ENCODE data around the gene TMUB1.

The TMUB1 gene

DNA sequence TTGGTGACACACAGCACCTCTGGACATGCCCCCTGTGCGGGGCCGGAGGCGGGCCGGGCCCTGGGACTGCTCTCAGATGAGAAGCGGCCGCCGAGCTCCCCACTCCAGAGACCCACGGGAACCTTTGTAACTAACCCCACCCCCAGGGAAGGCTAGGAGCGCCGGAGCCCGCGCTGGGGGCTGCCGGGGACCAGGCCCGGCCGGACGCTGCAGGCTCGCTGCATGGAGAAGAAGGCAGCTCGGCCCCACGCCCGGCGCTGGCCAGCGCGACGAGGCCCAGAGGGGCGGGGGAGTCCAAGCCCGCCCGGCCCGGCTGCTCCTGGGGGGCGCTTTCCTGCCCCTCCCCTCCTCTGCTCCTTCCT lies 39.5 kb upstream of the TMUB1 start:
- Histone ChIP-seq H3K4me3 (ENCODE audit: low read depth, low read length) (no peak overlapping the region), H3K9me3 (no peaks in the 10 kb centered on the region), H3K4me1 (no peaks in the 10 kb centered on the region), H3K36me3 (peaks cover 73% of the 10 kb centered on the region), H3K27me3 (no peaks in the 10 kb centered on the region)
- no peak for DNase-seq
- TF ChIP-seq, protein P1, sequence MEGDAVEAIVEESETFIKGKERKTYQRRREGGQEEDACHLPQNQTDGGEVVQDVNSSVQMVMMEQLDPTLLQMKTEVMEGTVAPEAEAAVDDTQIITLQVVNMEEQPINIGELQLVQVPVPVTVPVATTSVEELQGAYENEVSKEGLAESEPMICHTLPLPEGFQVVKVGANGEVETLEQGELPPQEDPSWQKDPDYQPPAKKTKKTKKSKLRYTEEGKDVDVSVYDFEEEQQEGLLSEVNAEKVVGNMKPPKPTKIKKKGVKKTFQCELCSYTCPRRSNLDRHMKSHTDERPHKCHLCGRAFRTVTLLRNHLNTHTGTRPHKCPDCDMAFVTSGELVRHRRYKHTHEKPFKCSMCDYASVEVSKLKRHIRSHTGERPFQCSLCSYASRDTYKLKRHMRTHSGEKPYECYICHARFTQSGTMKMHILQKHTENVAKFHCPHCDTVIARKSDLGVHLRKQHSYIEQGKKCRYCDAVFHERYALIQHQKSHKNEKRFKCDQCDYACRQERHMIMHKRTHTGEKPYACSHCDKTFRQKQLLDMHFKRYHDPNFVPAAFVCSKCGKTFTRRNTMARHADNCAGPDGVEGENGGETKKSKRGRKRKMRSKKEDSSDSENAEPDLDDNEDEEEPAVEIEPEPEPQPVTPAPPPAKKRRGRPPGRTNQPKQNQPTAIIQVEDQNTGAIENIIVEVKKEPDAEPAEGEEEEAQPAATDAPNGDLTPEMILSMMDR (IDR thresholded peaks at IDR 0.05; ENCODE audit: low read depth, low read length), result no peak

DNA sequence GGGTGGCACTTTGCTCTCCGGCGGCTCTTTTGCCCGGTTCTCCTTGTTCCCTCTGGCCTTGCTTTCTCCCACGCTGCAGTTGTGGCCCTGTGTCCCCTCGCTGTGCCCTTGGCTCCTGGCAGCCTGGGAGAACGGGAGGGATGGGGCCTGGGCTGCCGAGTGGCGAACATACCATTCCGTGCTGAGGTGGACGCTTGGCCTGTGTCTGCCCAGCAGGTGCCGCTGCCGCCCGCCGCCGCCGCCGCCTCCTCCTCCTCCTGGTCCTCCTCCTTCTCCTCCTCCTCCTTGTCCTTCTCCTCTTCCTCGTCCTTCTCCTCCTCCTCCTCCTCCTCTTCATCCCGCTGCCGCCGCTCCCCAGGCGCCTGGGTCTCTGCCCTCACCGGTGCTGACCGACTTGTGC lies 39.0 kb upstream of the TMUB1 start:
- Histone ChIP-seq H3K9me3 (no peaks in the 10 kb centered on the region), H3K27me3 (no peaks in the 10 kb centered on the region), H3K36me3 (peaks cover 75% of the 10 kb centered on the region), H3K4me3 (ENCODE audit: low read depth, low read length) (no peak overlapping the region), H3K4me1 (no peaks in the 10 kb centered on the region)
- TF ChIP-seq, protein P1 (IDR thresholded peaks at IDR 0.05; ENCODE audit: low read depth, low read length), result no peak
- DNase-seq, result no peak

DNA sequence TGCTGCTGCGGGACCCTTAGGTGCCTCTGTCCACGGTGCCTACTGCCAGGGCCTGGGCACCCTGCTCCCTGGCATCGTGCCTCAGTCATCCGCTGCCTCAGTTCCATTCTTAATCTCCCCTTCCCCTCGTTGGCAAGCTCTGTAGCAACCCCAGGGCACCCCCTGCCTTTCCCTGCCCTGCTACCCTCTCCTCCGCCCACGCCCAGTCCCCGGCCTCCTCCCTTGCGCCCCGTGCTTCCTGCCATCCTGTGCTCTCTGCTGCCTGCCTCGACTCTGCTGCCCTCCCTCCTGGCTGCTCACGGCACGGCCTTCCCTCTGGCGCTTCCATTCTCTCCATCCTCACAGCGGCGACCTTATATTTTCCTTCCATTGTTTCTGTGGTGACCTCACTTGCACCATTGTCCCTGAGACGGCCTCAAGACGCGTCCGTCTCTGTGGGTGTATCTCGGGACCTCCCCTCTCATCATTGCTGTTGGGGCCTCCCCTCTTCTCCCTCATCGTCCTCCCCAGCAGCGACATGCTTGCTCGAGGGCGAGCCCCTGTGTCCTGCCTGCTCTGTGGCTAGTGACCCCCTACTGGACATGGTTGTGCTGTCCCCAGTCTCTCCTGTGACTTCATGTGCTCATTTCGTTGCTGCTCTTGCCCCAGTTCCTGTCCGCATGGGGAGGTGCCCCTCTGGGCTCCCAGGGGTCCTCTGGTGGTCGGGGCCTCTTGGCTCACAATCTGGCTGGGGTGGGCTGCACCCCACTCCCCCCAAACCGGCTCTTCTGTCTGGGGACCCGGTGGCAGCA lies 38.3 kb upstream of the TMUB1 start:
- H3K36me3 ChIP-seq, result peaks cover 77% of the 10 kb centered on the region
- H3K4me3 ChIP-seq (ENCODE audit: low read depth, low read length), result no peak overlapping the region
- no peaks in the 10 kb centered on the region for H3K4me1 ChIP-seq
- H3K27me3 ChIP-seq, result no peaks in the 10 kb centered on the region
- no peaks in the 10 kb centered on the region for H3K9me3 ChIP-seq
- no peak for DNase-seq
- TF ChIP-seq, protein P1 (IDR thresholded peaks at IDR 0.05; ENCODE audit: low read depth, low read length), result no peak

DNA sequence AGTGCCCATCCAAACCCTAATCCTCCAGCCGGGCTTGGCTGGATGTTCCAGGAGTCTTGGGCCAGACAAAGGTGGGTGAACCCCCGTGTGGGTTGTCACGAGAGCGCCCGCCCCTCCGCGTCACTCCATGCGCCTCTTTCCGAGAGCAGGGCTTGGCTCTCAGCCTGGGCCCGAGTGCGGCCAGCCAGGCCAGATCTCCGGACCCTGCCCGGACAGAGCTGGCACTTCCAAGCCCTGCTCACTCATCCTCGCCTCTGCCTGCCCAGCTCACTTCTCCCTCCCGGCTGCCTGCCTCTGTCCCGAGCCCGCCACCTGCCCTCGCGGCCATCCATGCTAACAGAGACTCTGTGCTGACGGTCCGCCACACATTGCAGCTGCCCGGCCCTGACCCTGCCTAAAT lies 37.6 kb upstream of the TMUB1 start:
- peaks cover 77% of the 10 kb centered on the region for H3K36me3 ChIP-seq
- TF ChIP-seq, protein P1 (IDR thresholded peaks at IDR 0.05; ENCODE audit: low read depth, low read length), result no peak
- H3K4me3 ChIP-seq (ENCODE audit: low read depth, low read length), result no peak overlapping the region
- H3K4me1 ChIP-seq, result no peaks in the 10 kb centered on the region
- no peak for DNase-seq
- H3K27me3 ChIP-seq, result no peaks in the 10 kb centered on the region
- H3K9me3 ChIP-seq, result no peaks in the 10 kb centered on the region

DNA sequence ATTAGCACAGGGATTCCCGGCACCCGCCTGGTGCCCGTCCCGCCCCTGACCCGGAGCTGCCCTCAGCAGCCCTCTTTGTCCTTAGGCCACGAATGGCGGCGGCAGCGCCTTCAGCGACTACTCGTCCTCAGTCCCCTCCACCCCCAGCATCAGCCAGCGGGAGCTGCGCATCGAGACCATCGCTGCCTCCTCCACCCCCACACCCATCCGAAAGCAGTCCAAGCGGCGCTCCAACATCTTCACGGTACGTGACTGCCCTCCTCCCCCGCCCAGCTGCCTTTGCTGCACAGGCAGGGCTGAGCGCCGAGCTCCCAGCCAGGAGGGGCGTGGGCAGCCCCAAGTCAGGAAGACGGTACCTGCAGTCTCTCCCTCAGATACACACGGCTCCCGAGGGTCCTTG lies 36.6 kb upstream of the TMUB1 start:
- no peaks in the 10 kb centered on the region for H3K9me3 ChIP-seq
- H3K27me3 ChIP-seq, result no peaks in the 10 kb centered on the region
- H3K4me1 ChIP-seq, result no peaks in the 10 kb centered on the region
- TF ChIP-seq, protein P1 (IDR thresholded peaks at IDR 0.05; ENCODE audit: low read depth, low read length), result no peak
- no peak overlapping the region for H3K4me3 ChIP-seq (ENCODE audit: low read depth, low read length)
- peaks cover 72% of the 10 kb centered on the region for H3K36me3 ChIP-seq
- DNase-seq, result no peak

DNA sequence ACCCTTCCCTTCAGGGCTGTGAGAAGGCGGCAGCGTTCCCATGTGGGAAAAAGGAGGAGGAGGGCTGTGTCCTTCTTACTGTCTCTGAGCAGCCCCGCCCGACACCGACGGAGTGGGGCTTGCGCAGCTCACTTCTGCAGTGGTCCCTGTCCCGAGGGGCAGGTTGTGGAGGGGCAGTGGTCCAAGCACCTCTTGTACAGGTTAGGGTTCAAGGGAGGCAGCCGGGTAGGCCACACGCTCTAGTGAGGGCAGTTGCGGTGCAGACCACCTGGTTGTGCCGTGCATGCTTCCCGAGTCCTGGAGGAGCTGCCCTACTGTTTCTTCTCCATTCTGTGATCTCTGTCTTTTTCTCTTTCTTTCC lies 35.7 kb upstream of the TMUB1 start:
- Histone ChIP-seq H3K9me3 (no peaks in the 10 kb centered on the region), H3K4me1 (peaks cover 3% of the 10 kb centered on the region), H3K27me3 (no peaks in the 10 kb centered on the region), H3K36me3 (peaks cover 67% of the 10 kb centered on the region), H3K4me3 (ENCODE audit: low read depth, low read length) (no peak overlapping the region)
- DNase-seq, result no peak
- TF ChIP-seq, protein P1 (IDR thresholded peaks at IDR 0.05; ENCODE audit: low read depth, low read length), result no peak
